Vagina (tissue), 2 donors: ENCODE measurements around the gene CD300E. TPM values are rescaled to one million over a fixed set of nuclear protein-coding genes. Genes with fewer than 3 reads are reported as not detected.
A peak's percentile ranks its signal among the peaks of the same experiment; 100 is the strongest.

Experiments
- DNase-seq, 2 donors: peaks; one replicate each; pipeline ENCODE4 v3.0.0-alpha.2; 2017; ENCODE audit errors: extremely low spot score in 2 of 2
- H3K27ac ChIP-seq: fragments of 200-600 bp; sonication (generic); one replicate; pipeline ENCODE4 v1.5.1; 2019
- H3K27me3 ChIP-seq: fragments of 200-600 bp; sonication (generic); one replicate; pipeline ENCODE4 v1.5.1; 2019
- H3K36me3 ChIP-seq, 2 donors: fragments of 200-600 bp; sonication (generic); one replicate each; pipeline ENCODE4 v1.5.1; 2017 to 2019
- H3K4me1 ChIP-seq: fragments of 200-600 bp; sonication (generic); one replicate; pipeline ENCODE4 v1.5.1; 2019
- H3K4me3 ChIP-seq, 2 donors: fragments of 200-600 bp; sonication (generic); 1 replicate in 1 of 2; 2 replicates in 1 of 2; pipeline ENCODE4 v1.5.1; 2016 to 2019
- H3K9me3 ChIP-seq: fragments of 200-600 bp; sonication (generic); one replicate; pipeline ENCODE4 v1.5.1; 2019
- POLR2A ChIP-seq, 2 donors: fragments of 450-650 bp; IDR thresholded peaks; one replicate each; pipeline ENCODE4 v1.6.1; 2017; ENCODE audit warnings: antibody characterized with exemption in 2 of 2, mild to moderate bottlenecking in 2 of 2, moderate library complexity in 2 of 2
- POLR2AphosphoS5 ChIP-seq, 2 donors: sonication (generic); formaldehyde crosslinking; IDR thresholded peaks; one replicate each; pipeline ENCODE4 v1.9.0; 2017; ENCODE audit warnings: antibody characterized with exemption in 2 of 2, mild to moderate bottlenecking in 2 of 2, low read depth in 1 of 2; ENCODE audit not compliant: insufficient read depth in 1 of 2
- intact Hi-C: fragments of 100-400 bp; cut with DNase I; formaldehyde crosslinking; loops from one replicate; pipeline ENCODE4 v1.15.1; 2023
- total RNA-seq: library from RNA; depleted of rRNA; stranded (reverse); fragments of >200 nt; gene quantifications from one replicate; pipeline ENCODE4 v1.2.3, GENCODE V29; 2016
- TF ChIP-seq, protein P1 (sequence below), 3 experiments: fragments of 450-650 bp in 2 of 3; fragments of 200-600 bp in 1 of 3; sonication (generic) in 1 of 3; IDR thresholded peaks; one replicate each; pipeline ENCODE4 v1.5.1; 2017 to 2019; ENCODE audit warnings: antibody characterized with exemption in 3 of 3, mild to moderate bottlenecking in 2 of 3, moderate library complexity in 2 of 3

Gene CD300E, protein sequence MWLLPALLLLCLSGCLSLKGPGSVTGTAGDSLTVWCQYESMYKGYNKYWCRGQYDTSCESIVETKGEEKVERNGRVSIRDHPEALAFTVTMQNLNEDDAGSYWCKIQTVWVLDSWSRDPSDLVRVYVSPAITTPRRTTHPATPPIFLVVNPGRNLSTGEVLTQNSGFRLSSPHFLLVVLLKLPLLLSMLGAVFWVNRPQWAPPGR
- total RNA-seq = 0.98 TPM

DNA sequence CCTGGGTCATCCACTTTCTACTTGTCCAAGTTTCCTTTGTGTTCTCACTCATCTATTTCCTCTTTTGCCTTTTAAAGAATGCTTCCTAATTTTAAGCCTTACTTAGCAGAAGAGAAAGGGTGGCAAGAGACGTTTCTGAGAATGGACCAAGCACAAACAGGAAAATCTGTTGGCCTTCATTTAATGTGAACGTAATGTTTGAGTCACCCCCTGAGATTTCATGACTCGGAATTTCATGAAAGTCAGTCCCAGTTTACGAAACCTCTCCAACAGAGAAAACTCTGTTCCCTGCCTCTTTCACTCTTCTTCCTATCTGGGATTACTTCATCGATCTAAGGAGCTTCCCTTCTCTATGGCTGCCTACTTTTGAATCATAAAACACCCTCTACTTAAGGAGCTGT, at the start of gene CD300E:
TSS of gene CD300E (minus strand) at position 46 of the 401 bp plus-strand sequence. CDS start 117 bp downstream, outside the sequence.
- H3K4me1 ChIP-seq = no peaks in the 10 kb centered on the region
- no peak within 1 kb of the TSS for H3K27ac ChIP-seq
- intact Hi-C loops = no loop called here
- no peaks in the 10 kb centered on the region for H3K27me3 ChIP-seq
- no peak within 1 kb of the TSS for H3K4me3 ChIP-seq
- no peak for DNase-seq
- TF ChIP-seq POLR2AphosphoS5 (IDR thresholded peaks at IDR 0.05; ENCODE audit: insufficient read depth in 1 of 2, low read depth in 1 of 2) (no peak), POLR2A (IDR thresholded peaks at IDR 0.05) (no peak)
- TF ChIP-seq, protein P1, sequence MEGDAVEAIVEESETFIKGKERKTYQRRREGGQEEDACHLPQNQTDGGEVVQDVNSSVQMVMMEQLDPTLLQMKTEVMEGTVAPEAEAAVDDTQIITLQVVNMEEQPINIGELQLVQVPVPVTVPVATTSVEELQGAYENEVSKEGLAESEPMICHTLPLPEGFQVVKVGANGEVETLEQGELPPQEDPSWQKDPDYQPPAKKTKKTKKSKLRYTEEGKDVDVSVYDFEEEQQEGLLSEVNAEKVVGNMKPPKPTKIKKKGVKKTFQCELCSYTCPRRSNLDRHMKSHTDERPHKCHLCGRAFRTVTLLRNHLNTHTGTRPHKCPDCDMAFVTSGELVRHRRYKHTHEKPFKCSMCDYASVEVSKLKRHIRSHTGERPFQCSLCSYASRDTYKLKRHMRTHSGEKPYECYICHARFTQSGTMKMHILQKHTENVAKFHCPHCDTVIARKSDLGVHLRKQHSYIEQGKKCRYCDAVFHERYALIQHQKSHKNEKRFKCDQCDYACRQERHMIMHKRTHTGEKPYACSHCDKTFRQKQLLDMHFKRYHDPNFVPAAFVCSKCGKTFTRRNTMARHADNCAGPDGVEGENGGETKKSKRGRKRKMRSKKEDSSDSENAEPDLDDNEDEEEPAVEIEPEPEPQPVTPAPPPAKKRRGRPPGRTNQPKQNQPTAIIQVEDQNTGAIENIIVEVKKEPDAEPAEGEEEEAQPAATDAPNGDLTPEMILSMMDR (IDR thresholded peaks at IDR 0.05) = no peak
- no peaks in the 10 kb centered on the region for H3K9me3 ChIP-seq
- no peaks in the 10 kb centered on the region for H3K36me3 ChIP-seq

DNA sequence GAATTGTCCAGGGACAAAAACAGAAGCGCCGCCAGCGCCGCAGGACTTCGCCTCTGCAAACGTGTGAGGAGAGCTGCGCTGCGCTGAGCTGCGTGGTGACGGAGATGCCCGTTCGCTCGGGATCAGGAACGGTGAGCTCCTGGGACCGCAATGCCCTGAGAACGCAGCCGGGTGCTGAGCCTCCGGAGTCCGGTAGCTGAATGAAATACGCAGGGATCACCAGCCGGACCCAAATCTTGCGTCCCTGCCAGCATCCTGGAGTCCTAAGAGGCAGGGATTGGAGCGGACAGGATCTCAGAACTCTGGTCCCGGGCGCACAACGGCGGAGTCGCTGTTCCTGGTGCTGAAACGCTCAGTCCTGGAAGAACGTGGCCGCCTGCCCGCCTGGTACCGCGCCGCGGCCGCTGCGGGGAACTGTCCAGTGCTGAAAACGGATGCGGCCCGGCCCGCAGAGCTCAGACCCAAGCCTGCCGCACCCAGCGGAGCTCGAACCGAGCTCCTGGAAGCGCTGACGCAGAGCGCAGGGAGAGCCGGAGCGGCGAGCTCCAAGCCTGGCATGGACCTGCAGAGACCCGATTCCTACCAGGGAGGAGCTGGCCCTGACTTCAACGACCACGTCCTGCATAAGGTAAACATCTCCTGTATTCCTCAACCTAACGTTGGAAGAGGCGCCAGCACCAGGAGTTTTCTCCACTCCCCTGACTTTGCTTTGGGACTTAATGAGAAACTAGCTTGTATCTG, 47.7 kb upstream of the CD300E start:
- Histone ChIP-seq H3K9me3 (no peaks in the 10 kb centered on the region), H3K27ac (no peak overlapping the region), H3K27me3 (no peaks in the 10 kb centered on the region), H3K4me3 (no peak overlapping the region), H3K4me1 (no peaks in the 10 kb centered on the region), H3K36me3 (no peaks in the 10 kb centered on the region)
- intact Hi-C loops = no loop called here
- no peak for DNase-seq
- peak in 1 of 2 donors; percentile 19 for TF ChIP-seq POLR2AphosphoS5 (IDR thresholded peaks at IDR 0.05; ENCODE audit: insufficient read depth in 1 of 2, low read depth in 1 of 2)
- TF ChIP-seq, protein P1 (IDR thresholded peaks at IDR 0.05) = no peak

DNA sequence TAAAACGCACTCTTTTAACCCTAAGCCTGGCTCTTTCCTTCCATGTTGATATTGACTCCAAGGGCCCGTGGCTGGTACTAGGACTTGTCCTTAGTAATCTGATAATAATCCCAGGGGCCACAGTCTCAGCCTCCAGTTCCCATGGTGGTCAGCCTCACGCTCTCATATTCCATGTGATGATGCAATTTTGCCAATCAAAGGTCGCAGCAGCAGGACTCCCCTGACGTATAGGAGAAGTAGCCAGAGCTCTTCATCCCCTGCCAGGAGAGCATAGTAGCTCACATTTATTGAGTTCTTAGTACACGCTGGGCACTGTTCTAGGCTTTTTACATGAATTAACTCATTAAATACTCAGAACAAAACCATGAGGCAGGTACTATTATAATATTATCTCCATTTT, 46.8 kb upstream of the CD300E start:
- TF ChIP-seq POLR2A (IDR thresholded peaks at IDR 0.05) (no peak), POLR2AphosphoS5 (IDR thresholded peaks at IDR 0.05; ENCODE audit: insufficient read depth in 1 of 2, low read depth in 1 of 2) (no peak)
- TF ChIP-seq, protein P1 (IDR thresholded peaks at IDR 0.05) = no peak
- Histone ChIP-seq H3K9me3 (no peaks in the 10 kb centered on the region), H3K4me3 (no peak overlapping the region), H3K27ac (no peak overlapping the region), H3K4me1 (no peaks in the 10 kb centered on the region), H3K36me3 (no peaks in the 10 kb centered on the region), H3K27me3 (no peaks in the 10 kb centered on the region)
- DNase-seq = no peak
- intact Hi-C loops = no loop called here

DNA sequence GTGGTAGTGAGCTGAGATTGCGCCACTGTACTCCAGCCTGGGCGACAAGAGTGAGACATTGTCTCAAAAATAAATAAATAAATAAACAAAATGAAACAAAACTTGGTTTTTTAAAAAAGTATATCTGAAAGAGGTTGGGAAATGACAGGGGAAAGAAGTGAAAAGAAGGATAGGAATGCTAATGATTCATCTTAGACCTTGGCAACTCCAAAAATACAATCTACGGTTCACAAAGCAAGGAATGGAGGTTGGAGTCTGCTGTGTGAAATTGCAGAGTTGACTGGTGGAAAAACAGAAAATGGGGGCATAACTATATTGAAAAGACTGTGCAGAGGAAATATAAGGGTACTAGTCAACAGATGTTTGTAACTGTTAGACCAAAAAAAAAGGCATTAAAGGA, 40.0 kb upstream of the CD300E start:
- no peaks in the 10 kb centered on the region for H3K36me3 ChIP-seq
- no peaks in the 10 kb centered on the region for H3K4me1 ChIP-seq
- no peak overlapping the region for H3K4me3 ChIP-seq
- DNase-seq = no peak
- no peak overlapping the region for H3K27ac ChIP-seq
- no peaks in the 10 kb centered on the region for H3K9me3 ChIP-seq
- intact Hi-C loops = no loop called here
- H3K27me3 ChIP-seq = no peaks in the 10 kb centered on the region
- TF ChIP-seq, protein P1 (IDR thresholded peaks at IDR 0.05) = no peak
- TF ChIP-seq POLR2A (IDR thresholded peaks at IDR 0.05) (no peak), POLR2AphosphoS5 (IDR thresholded peaks at IDR 0.05; ENCODE audit: insufficient read depth in 1 of 2, low read depth in 1 of 2) (no peak)

DNA sequence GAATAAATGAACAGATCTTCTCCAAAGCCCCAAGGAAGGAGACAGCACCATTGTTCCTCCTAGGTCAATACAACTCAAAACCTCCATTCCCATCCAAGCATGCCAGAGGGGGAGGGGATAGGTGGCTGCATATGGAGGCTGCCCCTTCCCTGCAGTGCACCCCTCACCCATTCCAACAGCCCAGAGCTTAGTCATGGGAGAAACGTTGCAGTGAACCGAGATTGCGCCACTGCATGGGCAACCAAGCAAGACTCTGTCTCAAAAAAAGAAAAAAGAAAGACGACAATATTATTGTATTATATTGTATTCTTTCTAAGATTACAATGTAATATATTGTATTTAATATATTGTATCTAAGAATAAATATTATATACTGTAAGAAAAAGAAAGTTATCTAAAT, 36.4 kb upstream of the CD300E start:
- Histone ChIP-seq H3K27ac (no peak overlapping the region), H3K36me3 (no peaks in the 10 kb centered on the region), H3K4me3 (no peak overlapping the region), H3K4me1 (no peaks in the 10 kb centered on the region), H3K9me3 (no peaks in the 10 kb centered on the region), H3K27me3 (no peaks in the 10 kb centered on the region)
- TF ChIP-seq, protein P1 (IDR thresholded peaks at IDR 0.05) = no peak
- TF ChIP-seq POLR2AphosphoS5 (IDR thresholded peaks at IDR 0.05; ENCODE audit: insufficient read depth in 1 of 2, low read depth in 1 of 2) (no peak), POLR2A (IDR thresholded peaks at IDR 0.05) (no peak)
- DNase-seq = no peak
- intact Hi-C loops = no loop called here
